ENCODE data around the gene CAPZB.

DNA sequence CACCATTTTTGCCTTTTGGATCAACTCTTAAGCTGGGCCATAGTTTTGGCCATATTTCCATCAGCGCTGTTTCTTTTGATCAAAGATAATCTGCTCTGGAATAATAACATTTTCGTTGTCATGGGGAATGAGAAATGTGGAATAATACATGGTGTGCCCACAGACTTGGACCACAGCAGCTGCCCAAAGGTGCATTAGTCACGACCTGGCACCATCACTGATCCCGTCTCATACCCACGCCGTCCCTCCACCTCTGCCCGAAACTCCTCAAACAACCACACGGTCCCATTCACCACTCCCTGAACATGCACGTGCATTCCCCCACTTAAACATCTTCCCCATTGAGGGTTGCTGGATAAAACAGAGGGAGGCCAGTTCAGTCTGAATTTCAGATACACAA is 96.4 kb downstream of the CAPZB start:
- no peak for TF ChIP-seq CTCF (IDR thresholded peaks at IDR 0.05)
- TF ChIP-seq SIN3A (IDR thresholded peaks at IDR 0.05; ENCODE audit: borderline replicate concordance, insufficient read depth, low read depth, low read length) = no peak
